GM12872 (cell line): Measurements from ENCODE around the gene OR2AG1.

Experiments
- CTCF ChIP-seq: IDR thresholded peaks from 3 replicates; pipeline ENCODE4 v1.5.1; 2011; ENCODE audit warnings: low read depth, mild to moderate bottlenecking, low read length, moderate library complexity; ENCODE audit not compliant: insufficient read depth

OR2AG1 gene

DNA sequence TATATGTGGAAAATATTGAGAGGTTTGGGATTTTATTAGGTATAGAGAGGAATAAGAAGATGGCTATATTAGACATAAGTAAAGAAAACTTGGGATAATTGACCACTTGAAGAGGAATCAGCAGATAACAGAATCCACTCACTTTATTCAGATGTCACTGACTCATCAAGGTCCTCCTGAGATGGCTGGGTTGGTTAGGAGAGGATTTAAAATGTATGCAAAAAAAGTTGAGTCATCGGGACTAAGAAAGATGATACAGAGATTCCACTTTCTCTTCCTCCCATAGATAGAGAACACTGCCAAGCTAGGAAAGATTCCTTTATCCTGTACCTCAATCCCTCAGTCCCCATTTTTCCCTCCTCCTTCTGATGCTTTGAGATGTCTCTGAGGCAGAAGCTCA, 16.6 kb downstream of the OR2AG1 start, which contains the start of gene OR6A2:
OR6A2 (minus strand) TSS at position 288 of the 400 bp plus-strand sequence. CDS start 3,981 bp downstream, outside the sequence.
- no peak for TF ChIP-seq CTCF

GRCh38 chr11:6812390-6813005, 29.7 kb downstream of the OR2AG1 start:
- TF ChIP-seq CTCF, result peak; percentile 96

DNA sequence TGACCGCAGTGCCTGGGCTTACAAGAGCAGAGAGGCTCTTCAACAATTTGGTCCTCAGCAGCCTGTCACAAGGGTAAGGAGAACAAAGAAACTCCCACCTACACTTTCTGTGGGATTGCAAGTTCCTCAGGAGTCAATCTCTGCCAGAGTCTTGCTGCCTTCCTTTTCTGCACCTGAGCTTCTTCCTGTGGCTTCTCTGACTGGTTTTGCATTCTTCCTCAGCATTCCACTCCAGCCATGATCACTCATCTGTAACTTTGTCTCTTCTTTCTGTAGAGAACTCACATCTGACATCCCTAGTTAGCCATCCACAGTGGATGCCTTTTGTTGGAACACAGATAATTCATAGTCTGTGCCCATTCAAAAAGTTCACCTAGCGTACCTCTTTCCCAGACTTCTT, 30.8 kb downstream of the OR2AG1 start:
- no peak for TF ChIP-seq CTCF

GRCh38 chr11:6817694-6818093, 34.9 kb downstream of the OR2AG1 start:
- TF ChIP-seq CTCF, result no peak

DNA sequence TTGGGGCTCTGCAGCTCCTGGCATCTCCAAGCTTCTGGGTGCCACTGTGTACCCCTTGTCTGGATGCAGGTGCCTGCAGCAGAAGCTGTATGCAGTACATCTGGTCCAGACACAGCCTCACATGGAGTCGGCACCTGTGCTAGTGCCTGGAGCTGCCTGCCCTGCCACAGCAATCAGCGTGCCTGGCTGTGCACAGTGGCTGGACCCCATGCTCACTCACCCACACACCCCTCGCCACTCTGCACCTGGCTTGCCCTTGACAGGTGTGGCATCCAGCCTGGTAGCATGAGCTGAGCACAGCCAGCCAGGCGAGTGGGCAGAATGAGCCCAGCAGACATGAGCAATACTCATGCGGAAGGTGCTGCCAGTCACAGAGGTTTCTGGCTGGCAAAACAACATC, 36.1 kb downstream of the OR2AG1 start:
- no peak for TF ChIP-seq CTCF

DNA sequence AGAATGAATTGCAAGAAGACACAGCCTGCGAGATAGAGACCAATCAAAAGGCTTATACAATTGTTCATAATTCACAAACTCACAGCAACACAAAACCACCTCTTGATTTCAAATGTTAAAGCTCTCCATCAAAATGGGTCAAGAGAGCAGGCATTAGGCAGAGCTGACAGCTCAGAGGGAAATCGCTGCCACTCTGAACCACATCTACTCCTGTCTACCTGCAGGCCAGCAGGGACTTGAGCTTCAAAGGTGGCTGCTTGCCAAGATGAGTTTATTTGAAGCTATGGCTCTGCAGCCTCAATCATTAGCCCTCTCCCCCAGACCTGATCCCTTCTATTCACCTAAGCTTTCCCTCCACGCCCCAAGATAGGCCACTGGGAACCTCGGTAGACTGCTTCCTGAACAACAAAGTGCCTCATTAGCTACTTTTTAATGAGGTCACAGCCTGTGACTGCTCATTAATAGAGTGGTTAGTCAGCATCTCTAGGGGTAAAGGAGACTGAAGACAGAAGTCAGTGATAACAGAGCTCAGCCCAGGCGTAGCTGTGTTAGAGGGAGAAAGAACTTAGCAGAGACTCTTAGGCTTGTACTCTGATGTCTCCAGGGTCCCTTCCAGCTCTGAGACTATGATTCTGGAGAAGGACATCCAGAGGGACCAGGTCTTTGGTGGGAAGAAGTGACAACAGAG, 41.5 kb downstream of the OR2AG1 start:
- no peak for TF ChIP-seq CTCF

- TF ChIP-seq CTCF, result no peak
Observed at GRCh38 chr11:6825231-6825744, 42.5 kb downstream of the OR2AG1 start.
